K562 (cell line): Measurements from ENCODE around the gene TSHZ1. TPM values are rescaled to one million over a fixed set of nuclear protein-coding genes. Genes with fewer than 3 reads are reported as not detected.
A peak's percentile ranks its signal among the peaks of the same experiment; 100 is the strongest.
"Not testable (repeated sequence)": the region's sequence is repeated elsewhere in the genome, so short reads cannot be mapped to it uniquely, and the experiment has no call there.

Source experiments
- ATAC-seq: fragments of 200-7000 bp; cut with Tn5 transposase; 3 replicates; pipeline ENCODE4 v1.9.1; 2020; ENCODE audit warnings: moderate library complexity
- BruUV-seq: library from RNA; stranded (reverse); fragments of 400-500 nt; replicated peaks from 2 replicates; lab custom pipeline; 2021; lab: Mats Ljungman, UMichigan
- CTCF ChIA-PET: fragments of 300-600 bp; formaldehyde crosslinking; extraction: SDS; loops from one replicate; lab custom pipeline; 2021; ENCODE audit warnings: low intra/inter-chr PET ratio; lab: Yijun Ruan, JAX
- POLR2A ChIA-PET: fragments of 300-600, 350-650 bp; sonication (Branson Sonifier 250); formaldehyde crosslinking; extraction: SDS; loops from one replicate; lab custom pipeline; 2021; ENCODE audit warnings: antibody characterized with exemption, inconsistent platforms; lab: Yijun Ruan, JAX
- DNase-seq, 4 experiments: peaks; one replicate each; pipeline versions ENCODE4 v3.0.0 to v3.0.0-alpha.2; 2011 to 2018; ENCODE audit warnings: low spot score in 3 of 4, mixed read lengths in 3 of 4; ENCODE audit errors: extremely low read depth in 1 of 4
- FAIRE-seq: peaks from 2 replicates; lab custom pipeline; 2011; peaks lifted over from hg19 to GRCh38; lab: Jason Lieb, UNC
- H2AFZ ChIP-seq: 2 replicates; pipeline ENCODE4 v1.6.0; 2011; ENCODE audit warnings: low read depth, low read length, control low read depth, inconsistent platforms
- H3K27ac ChIP-seq: fragments of 200-600 bp; 3 replicates; pipeline ENCODE4 v1.8.0; 2011; ENCODE audit warnings: low read depth, mild to moderate bottlenecking, control low read depth, inconsistent platforms, low read length, moderate library complexity, mixed read lengths; ENCODE audit errors: extremely low read depth
- H3K27me3 ChIP-seq, 2 experiments: fragments of 300-600 bp in 1 of 2; 2 replicates in 1 of 2; 3 replicates in 1 of 2; pipeline versions ENCODE4 v1.6.0 to v1.8.0; 2011; ENCODE audit warnings: inconsistent platforms in 2 of 2, low read length in 2 of 2, mild to moderate bottlenecking in 1 of 2, mixed read lengths in 1 of 2, moderate library complexity in 1 of 2; ENCODE audit not compliant: control insufficient read depth in 2 of 2, insufficient read depth in 2 of 2
- H3K36me3 ChIP-seq: fragments of 300-600 bp; 3 replicates; pipeline ENCODE4 v1.8.0; 2011; ENCODE audit warnings: mild to moderate bottlenecking, low read length, inconsistent platforms; ENCODE audit not compliant: control insufficient read depth, insufficient read depth
- H3K4me1 ChIP-seq, 2 experiments: fragments of 200-600 bp in 1 of 2; replicated peaks in 1 of 2; 2 replicates in 1 of 2; 3 replicates in 1 of 2; pipeline versions ENCODE4 v1.5.1 to v1.8.0; 2011; ENCODE audit warnings: inconsistent platforms in 2 of 2, low read length in 2 of 2, mild to moderate bottlenecking in 1 of 2, mixed read lengths in 1 of 2, moderate library complexity in 1 of 2; ENCODE audit not compliant: control insufficient read depth in 2 of 2, insufficient read depth in 2 of 2
- H3K4me2 ChIP-seq: 2 replicates; pipeline ENCODE4 v1.6.1; 2011; ENCODE audit warnings: low read length, control low read depth, inconsistent platforms, mixed read lengths; ENCODE audit not compliant: insufficient read depth
- H3K4me3 ChIP-seq: fragments of 200-600 bp; sonication (generic), shearing (Covaris generic); 2 replicates; pipeline ENCODE4 v1.5.1; 2016; ENCODE audit warnings: control low read depth, inconsistent platforms
- H3K79me2 ChIP-seq: fragments of 200-600 bp; 3 replicates; pipeline ENCODE4 v1.8.0; 2011; ENCODE audit warnings: low read length, inconsistent platforms; ENCODE audit not compliant: control insufficient read depth, insufficient read depth
- H3K9ac ChIP-seq, 2 experiments: 2 replicates each; pipeline versions ENCODE4 v1.6.0 to v1.6.1; 2011; ENCODE audit warnings: low read depth in 2 of 2, low read length in 2 of 2, control low read depth in 1 of 2, inconsistent platforms in 1 of 2, mild to moderate bottlenecking in 1 of 2, mixed read lengths in 1 of 2; ENCODE audit not compliant: insufficient read depth in 1 of 2
- H3K9me1 ChIP-seq: one replicate; pipeline ENCODE4 v1.6.0; 2011; ENCODE audit warnings: inconsistent platforms, mild to moderate bottlenecking, low read length, moderate library complexity; ENCODE audit not compliant: control insufficient read depth, insufficient read depth
- H3K9me3 ChIP-seq: replicated peaks from 2 replicates; pipeline ENCODE4 v1.5.1; 2011; ENCODE audit warnings: low read depth, low read length, inconsistent platforms; ENCODE audit not compliant: control insufficient read depth, insufficient read depth
- H4K20me1 ChIP-seq: replicated peaks from 2 replicates; pipeline ENCODE4 v1.6.1; 2011; ENCODE audit warnings: low read length, inconsistent platforms, mixed read lengths; ENCODE audit not compliant: control insufficient read depth, insufficient read depth
- NR0B1 ChIP-seq: fragments of 450-650 bp; IDR thresholded peaks from one replicate; pipeline ENCODE4 v1.6.1; 2018; ENCODE audit warnings: mild to moderate bottlenecking, moderate library complexity; ENCODE audit not compliant: partially characterized antibody
- RAD51 ChIP-seq: fragments of 450-650 bp; IDR thresholded peaks from 2 replicates; pipeline ENCODE4 v1.7.1; 2016; ENCODE audit warnings: low read depth, mild to moderate bottlenecking, borderline replicate concordance
- TFE3 ChIP-seq: fragments of 450-650 bp; formaldehyde crosslinking; IDR thresholded peaks from 2 replicates; pipeline ENCODE4 v1.4.0; 2020; ENCODE audit warnings: mild to moderate bottlenecking, mixed read lengths
- WGBS: fragments of 100-300 bp; shearing (Covaris generic); methylation state at CpG from one replicate; pipeline ENCODE4 v1.1.6; 2016; ENCODE audit warnings: low coverage, mixed read lengths; ENCODE audit not compliant: insufficient coverage; ENCODE audit errors: missing lambda C conversion rate; 5-methylcytosine and 5-hydroxymethylcytosine counted together
- in situ Hi-C: fragments of 300-500 bp; cut with MboI; formaldehyde crosslinking; loops from 4 replicates; pipeline ENCODE4 v1.15.0; 2018; ENCODE audit warnings: inconsistent platforms, mixed read lengths
- intact Hi-C: fragments of 100-400 bp; cut with micrococcal nuclease; formaldehyde crosslinking; loops from 2 replicates; pipeline ENCODE4 v1.14.2; 2022
- polyA plus RNA-seq, 8 experiments: library from polyadenylated mRNA; depleted of rRNA in 4 of 8; stranded (reverse) in 5 of 8; unstranded in 3 of 8; fragments of >200 nt; fragmentation: Nextera tagmentation in 2 of 8; fragmentation: Illumina TruSeq in 1 of 8; extraction: Ambion mirVana in 2 of 8; extraction: Trizol in 1 of 8; gene quantifications; 2 replicates each; pipeline versions ENCODE4 v1.2.1 to v1.2.3, GENCODE V29; 2011 to 2014; ENCODE audit warnings: inconsistent platforms in 1 of 8, missing spikeins in 1 of 8
- total RNA-seq, 7 experiments: library from RNA; depleted of rRNA in 6 of 7; stranded (reverse); fragments of >200 nt in 6 of 7; fragmentation: Illumina TruSeq in 2 of 7; extraction: Trizol in 2 of 7; gene quantifications; 2 replicates each; pipeline versions ENCODE4 v1.2.1 to v1.2.3, GENCODE V29; 2011 to 2021; ENCODE audit warnings: low replicate concordance in 1 of 7

TSHZ1 gene
- total and polyA plus RNA-seq, 9 of the 15 experiments (the other 6 are each of a cell fraction or from before 2014, with no cell fraction given), result 1.1 to 7.2 (median 2.7) TPM

DNA sequence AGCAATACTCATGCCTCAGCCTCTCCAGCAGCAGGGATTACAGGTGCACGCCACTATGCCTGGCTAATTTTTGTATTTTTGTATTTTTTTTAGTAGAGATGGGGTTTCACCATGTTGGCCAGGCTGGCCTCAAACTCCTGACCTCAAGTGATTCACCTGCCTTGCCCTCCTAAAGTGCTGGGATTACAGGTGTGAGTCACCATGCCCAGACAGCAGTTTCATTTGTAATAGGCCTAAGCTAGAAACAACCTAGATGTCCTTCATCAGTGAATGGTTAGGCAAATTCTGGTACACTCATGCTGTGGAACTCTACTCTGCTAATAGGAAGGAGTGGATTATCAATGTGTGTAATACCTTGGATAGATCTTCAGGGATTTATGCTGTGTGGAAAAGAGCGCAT is 119.2 kb downstream of the TSHZ1 start:
- H3K9me3 ChIP-seq, H3K9ac ChIP-seq, H2AFZ ChIP-seq, H3K4me2 ChIP-seq, H3K36me3 ChIP-seq, H4K20me1 ChIP-seq, H3K4me1 ChIP-seq, DNase-seq, H3K27me3 ChIP-seq, H3K27ac ChIP-seq, BruUV-seq, in situ Hi-C loops, FAIRE-seq, POLR2A ChIA-PET, H3K9me1 ChIP-seq, intact Hi-C loops, ATAC-seq, H3K4me3 ChIP-seq, H3K79me2 ChIP-seq, CTCF ChIA-PET: not testable (repeated sequence)
- WGBS, result 0% methylated on average over 2 of the region's 2 CpGs

DNA sequence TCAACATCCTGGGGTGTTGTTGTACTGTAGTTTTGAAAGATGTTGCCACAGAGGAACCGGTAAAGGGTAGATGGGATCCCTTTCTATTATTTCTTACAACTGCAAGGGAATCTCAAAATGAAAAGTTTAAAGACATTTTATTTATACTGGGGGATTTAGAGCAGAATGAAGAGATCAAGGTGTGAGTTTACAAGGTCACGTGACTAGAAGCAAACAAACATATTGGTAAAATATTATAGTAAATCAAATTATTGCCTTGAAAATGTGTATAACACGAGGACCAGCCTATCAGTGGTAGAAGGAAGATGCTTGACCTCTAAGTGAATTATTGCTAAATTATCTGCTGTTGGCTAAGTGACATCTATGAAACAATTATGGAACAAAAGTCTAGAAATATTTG is 119.7 kb downstream of the TSHZ1 start:
- Histone ChIP-seq H3K4me1 (no peaks in the 10 kb centered on the region), H3K4me2 (no peak overlapping the region), H3K4me3 (no peak overlapping the region), H3K27ac (no peak overlapping the region), H3K27me3 (peaks cover 0 to 3% of the 10 kb centered on the region in 2 experiments; a peak in 2 of 5 replicates), H3K79me2 (no peaks in the 10 kb centered on the region), H3K9me1 (no peaks in the 10 kb centered on the region), H4K20me1 (no peaks in the 10 kb centered on the region), H3K9ac (no peak overlapping the region), H3K9me3 (no peaks in the 10 kb centered on the region), H3K36me3 (no peaks in the 10 kb centered on the region), H2AFZ (no peak overlapping the region)
- POLR2A ChIA-PET, result no interaction called here
- DNase-seq, result no peak
- in situ Hi-C loops, result no loop called here
- FAIRE-seq, result no peak
- 5% methylated on average over 3 of the region's 3 CpGs for WGBS
- no TSS peak for BruUV-seq
- ATAC-seq, result no peak
- TF ChIP-seq RAD51, result peak; percentile 57; the same call in 1 of the 2 replicates
- TF ChIP-seq TFE3 (CRISPR knock-in tag), result peak; percentile 79
- TF ChIP-seq NR0B1, result no peak
- intact Hi-C loops, result no loop called here
- CTCF ChIA-PET, result no interaction called here
